HG03575 (cell line): ENCODE data around the gene SOCS4.
"Not testable (repeated sequence)": the region's sequence is repeated elsewhere in the genome, so short reads cannot be mapped to it uniquely, and the experiment has no call there.

Experiments
- ATAC-seq: cut with Tn5 transposase; IDR thresholded peaks from one replicate; pipeline ENCODE4 v1.9.1; 2021; ENCODE audit not compliant: unreplicated experiment, insufficient number of reproducible peaks, low FRiP score; ENCODE audit errors: extremely low read depth

SOCS4 gene

GRCh38 chr14:55026793-55027561 is at the start of gene SOCS4, which contains the start of gene WDHD1:
SOCS4 (plus strand) TSS chr14:55027236; CDS start chr14:55043042, 15,806 bp downstream.
WDHD1 (minus strand) TSS chr14:55027099; CDS start chr14:55026787, 312 bp downstream.
- peak; percentile 48 for ATAC-seq

- ATAC-seq, result no peak
These were observed 48.0 kb upstream of the SOCS4 start for GRCh38 chr14:54979039-54979438.

- ATAC-seq, result no peak
These were observed 45.3 kb upstream of the SOCS4 start for GRCh38 chr14:54981698-54982097.

GRCh38 chr14:54985156-54985555 is 41.9 kb upstream of the SOCS4 start:
- no peak for ATAC-seq

GRCh38 chr14:55000381-55000780 is 26.7 kb upstream of the SOCS4 start:
- no peak for ATAC-seq

- ATAC-seq, result no peak
These were observed 22.0 kb upstream of the SOCS4 start for GRCh38 chr14:55005071-55005470.

GRCh38 chr14:55015006-55015405 is 12.0 kb upstream of the SOCS4 start:
- ATAC-seq, result no peak

GRCh38 chr14:55019968-55020554 is 7.0 kb upstream of the SOCS4 start:
- ATAC-seq, result no peak

- not testable (repeated sequence) for ATAC-seq
These were observed 2.7 kb upstream of the SOCS4 start for GRCh38 chr14:55024365-55024764.

GRCh38 chr14:55025948-55026347 is 1.1 kb upstream of the SOCS4 start:
- no peak for ATAC-seq

GRCh38 chr14:55026441-55026792 is 619 bp upstream of the SOCS4 start:
- ATAC-seq, result no peak

- ATAC-seq, result no peak
These were observed 1.0 kb downstream of the SOCS4 start for GRCh38 chr14:55028066-55028465.

- ATAC-seq, result no peak
These were observed 1.4 kb downstream of the SOCS4 start for GRCh38 chr14:55028476-55028875.

- no peak for ATAC-seq
These were observed 4.2 kb downstream of the SOCS4 start for GRCh38 chr14:55031190-55031589.

- ATAC-seq, result not testable (repeated sequence)
These were observed 11.0 kb downstream of the SOCS4 start for GRCh38 chr14:55037995-55038394.

- ATAC-seq, result no peak
These were observed 11.7 kb downstream of the SOCS4 start for GRCh38 chr14:55038708-55039107.

GRCh38 chr14:55043528-55043927 is 16.5 kb downstream of the SOCS4 start:
- no peak for ATAC-seq

- no peak for ATAC-seq
These were observed 18.1 kb downstream of the SOCS4 start for GRCh38 chr14:55045087-55045486.

- no peak for ATAC-seq
These were observed 20.4 kb downstream of the SOCS4 start for GRCh38 chr14:55047301-55048053.

GRCh38 chr14:55048900-55049436 is 21.9 kb downstream of the SOCS4 start:
- no peak for ATAC-seq
